ENCODE results near the gene NRL.
"Not testable (repeated sequence)": the region's sequence is repeated elsewhere in the genome, so short reads cannot be mapped to it uniquely, and the experiment has no call there.

NRL gene

GRCh38 chr14:24106672-24107271, 8.0 kb downstream of the NRL start:
- Histone ChIP-seq H3K36me3 (no peaks in the 10 kb centered on the region), H3K4me3 (ENCODE audit: low read depth in 1 of 2, low read length in 1 of 2) (no peak overlapping the region), H3K27me3 (peaks cover 2% of the 10 kb centered on the region), H3K4me1 (ENCODE audit: control insufficient read depth in 1 of 2, insufficient read depth in 1 of 2, low read depth in 1 of 2, low read length in 1 of 2) (peaks cover 5 to 7% of the 10 kb centered on the region in 2 experiments), H3K9me3 (no peaks in the 10 kb centered on the region), H3K27ac (no peak overlapping the region)
- no peak for TF ChIP-seq CTCF (IDR thresholded peaks at IDR 0.05)

GRCh38 chr14:24105609-24106239, 9.0 kb downstream of the NRL start:
- H3K4me3 ChIP-seq (ENCODE audit: low read depth in 1 of 2, low read length in 1 of 2), result not testable (repeated sequence)
- H3K27me3 ChIP-seq, result peaks cover 13% of the 10 kb centered on the region

GRCh38 chr14:24103451-24103850, 11.3 kb downstream of the NRL start:
- Histone ChIP-seq H3K36me3 (no peaks in the 10 kb centered on the region), H3K9me3 (no peaks in the 10 kb centered on the region), H3K4me3 (ENCODE audit: low read depth in 1 of 2, low read length in 1 of 2) (no peak overlapping the region), H3K27ac (no peak overlapping the region), H3K4me1 (ENCODE audit: control insufficient read depth in 1 of 2, insufficient read depth in 1 of 2, low read depth in 1 of 2, low read length in 1 of 2) (peaks cover 6 to 8% of the 10 kb centered on the region in 2 experiments), H3K27me3 (peaks cover 15% of the 10 kb centered on the region)
- no peak for TF ChIP-seq CTCF (IDR thresholded peaks at IDR 0.05)

More at GRCh38 chr14:24105609-24106239, 9.0 kb downstream of the NRL start:
- H3K9me3 ChIP-seq; H3K27ac ChIP-seq; H3K4me1 ChIP-seq (ENCODE audit: control insufficient read depth in 1 of 2, insufficient read depth in 1 of 2, low read depth in 1 of 2, low read length in 1 of 2); H3K36me3 ChIP-seq: not testable (repeated sequence)

- Histone ChIP-seq H3K4me1 (ENCODE audit: control insufficient read depth in 1 of 2, insufficient read depth in 1 of 2, low read depth in 1 of 2, low read length in 1 of 2) (peaks cover 6 to 8% of the 10 kb centered on the region in 2 experiments), H3K27ac (no peak overlapping the region), H3K36me3 (no peaks in the 10 kb centered on the region), H3K4me3 (ENCODE audit: low read depth in 1 of 2, low read length in 1 of 2) (no peak overlapping the region), H3K27me3 (peaks cover 20% of the 10 kb centered on the region), H3K9me3 (no peaks in the 10 kb centered on the region)
- no peak for TF ChIP-seq CTCF (IDR thresholded peaks at IDR 0.05)
These were observed 12.2 kb downstream of the NRL start for GRCh38 chr14:24102357-24103048.

GRCh38 chr14:24100982-24101494, 13.7 kb downstream of the NRL start:
- no peak for TF ChIP-seq CTCF (IDR thresholded peaks at IDR 0.05)
- no peaks in the 10 kb centered on the region for H3K36me3 ChIP-seq
- peaks cover 33% of the 10 kb centered on the region for H3K27me3 ChIP-seq
- H3K4me1 ChIP-seq (ENCODE audit: control insufficient read depth in 1 of 2, insufficient read depth in 1 of 2, low read depth in 1 of 2, low read length in 1 of 2), result peaks cover 6 to 8% of the 10 kb centered on the region in 2 experiments
- H3K4me3 ChIP-seq (ENCODE audit: low read depth in 1 of 2, low read length in 1 of 2), result no peak overlapping the region
- H3K9me3 ChIP-seq, result no peaks in the 10 kb centered on the region
- no peak overlapping the region for H3K27ac ChIP-seq
